Hepatocyte (in vitro differentiated cells): ENCODE results near the gene CPNE4. TPM values are rescaled to one million over a fixed set of nuclear protein-coding genes. Genes with fewer than 3 reads are reported as not detected.
"Not testable (repeated sequence)": the region's sequence is repeated elsewhere in the genome, so short reads cannot be mapped to it uniquely, and the experiment has no call there.

Experiments used
- DNase-seq: peaks from one replicate; pipeline ENCODE4 v3.0.0-alpha.2; 2016; ENCODE audit warnings: low spot score
- H2AFZ ChIP-seq: fragments of 200-600 bp; sonication (generic); 2 replicates; pipeline ENCODE4 v1.6.0; 2016; ENCODE audit warnings: antibody characterized with exemption, mild to moderate bottlenecking
- H3K27ac ChIP-seq: fragments of 200-600 bp; sonication (generic); 2 replicates; pipeline ENCODE4 v1.5.1; 2016; ENCODE audit warnings: mild to moderate bottlenecking
- H3K27me3 ChIP-seq: fragments of 200-600 bp; sonication (generic); 2 replicates; pipeline ENCODE4 v1.6.1; 2016
- H3K36me3 ChIP-seq: fragments of 200-600 bp; sonication (generic); replicated peaks from 2 replicates; pipeline ENCODE4 v1.5.1; 2016; ENCODE audit warnings: low read depth; ENCODE audit not compliant: insufficient read depth
- H3K4me1 ChIP-seq: fragments of 200-600 bp; sonication (generic); 2 replicates; pipeline ENCODE4 v1.5.1; 2016; ENCODE audit warnings: mild to moderate bottlenecking, moderate library complexity; ENCODE audit not compliant: insufficient read depth
- H3K4me2 ChIP-seq: fragments of 200-600 bp; sonication (generic); 2 replicates; pipeline ENCODE4 v1.6.0; 2016
- H3K4me3 ChIP-seq: fragments of 200-600 bp; sonication (generic); 2 replicates; pipeline ENCODE4 v1.5.1; 2016; ENCODE audit warnings: mild to moderate bottlenecking
- H3K79me2 ChIP-seq: fragments of 200-600 bp; sonication (generic); 2 replicates; pipeline ENCODE4 v1.6.0; 2017; ENCODE audit warnings: mild to moderate bottlenecking
- H3K9me2 ChIP-seq: fragments of 200-600 bp; sonication (generic); replicated peaks from 2 replicates; pipeline ENCODE4 v1.6.0; 2017; ENCODE audit warnings: mild to moderate bottlenecking; ENCODE audit not compliant: insufficient read depth
- H3K9me3 ChIP-seq: fragments of 200-600 bp; sonication (generic); 2 replicates; pipeline ENCODE4 v1.5.1; 2016; ENCODE audit warnings: low read depth, mild to moderate bottlenecking
- H4K20me1 ChIP-seq: fragments of 200-600 bp; sonication (generic); 2 replicates; pipeline ENCODE4 v1.6.0; 2016; ENCODE audit warnings: mild to moderate bottlenecking; ENCODE audit not compliant: insufficient read depth, poor library complexity, severe bottlenecking
- CTCF ChIP-seq: fragments of 200-600 bp; sonication (generic); IDR thresholded peaks from 2 replicates; pipeline ENCODE4 v1.5.1; 2016; ENCODE audit warnings: antibody characterized with exemption, mild to moderate bottlenecking; ENCODE audit not compliant: poor library complexity
- EZH2 ChIP-seq: fragments of 200-600 bp; sonication (generic); IDR thresholded peaks from 2 replicates; pipeline ENCODE4 v1.6.1; 2016; ENCODE audit warnings: antibody characterized with exemption, mild to moderate bottlenecking, borderline replicate concordance
- EZH2phosphoT487 ChIP-seq: fragments of 200-600 bp; sonication (generic); IDR thresholded peaks from one replicate; pipeline ENCODE4 v1.6.1; 2018; ENCODE audit warnings: antibody characterized with exemption, mild to moderate bottlenecking, low read depth, moderate library complexity; ENCODE audit not compliant: unreplicated experiment, severe bottlenecking
- WGBS: methylation state at CpG from one replicate; pipeline ENCODE4 v1.1.6; 2016; ENCODE audit warnings: low lambda C conversion rate; ENCODE audit errors: missing lambda C conversion rate; 5-methylcytosine and 5-hydroxymethylcytosine counted together
- polyA plus RNA-seq: library from polyadenylated mRNA; unstranded; fragments of >200 nt; fragmentation: Nextera tagmentation; extraction: Ambion mirVana; gene quantifications from 2 replicates; pipeline ENCODE4 v1.2.1, GENCODE V29; 2016
- total RNA-seq: library from RNA; depleted of rRNA; stranded (reverse); fragments of >200 nt; gene quantifications from 2 replicates; pipeline ENCODE4 v1.2.3, GENCODE V29; 2014

Gene CPNE4
- total and polyA plus RNA-seq, 2 experiments from 2014 or later: 0.37 to 0.52 TPM

- no peak for TF ChIP-seq EZH2phosphoT487
- TF ChIP-seq CTCF: no peak
- no peak for TF ChIP-seq EZH2
- Histone ChIP-seq H3K9me3 (no peaks in the 10 kb centered on the region), H3K27me3 (no peaks in the 10 kb centered on the region), H3K9me2 (no peaks in the 10 kb centered on the region), H3K79me2 (no peaks in the 10 kb centered on the region), H3K4me1 (no peaks in the 10 kb centered on the region), H2AFZ (no peak overlapping the region), H3K4me3 (no peak overlapping the region), H3K4me2 (no peak overlapping the region), H3K36me3 (no peaks in the 10 kb centered on the region), H4K20me1 (no peaks in the 10 kb centered on the region), H3K27ac (no peak overlapping the region)
- WGBS: 51% methylated on average over 6 of the region's 6 CpGs
- no peak for DNase-seq
Measured at GRCh38 chr3:131975047-131975446, 59.8 kb downstream of the CPNE4 start.

- Histone ChIP-seq H2AFZ (no peak overlapping the region), H4K20me1 (no peaks in the 10 kb centered on the region), H3K4me1 (no peaks in the 10 kb centered on the region), H3K4me3 (no peak overlapping the region), H3K27ac (no peak overlapping the region), H3K27me3 (no peaks in the 10 kb centered on the region), H3K9me3 (no peaks in the 10 kb centered on the region), H3K36me3 (no peaks in the 10 kb centered on the region), H3K79me2 (no peaks in the 10 kb centered on the region), H3K4me2 (no peak overlapping the region), H3K9me2 (no peaks in the 10 kb centered on the region)
- TF ChIP-seq EZH2phosphoT487 (no peak), EZH2 (no peak), CTCF (no peak)
- WGBS: 40% methylated on average over 4 of the region's 4 CpGs
- DNase-seq: no peak
Measured at GRCh38 chr3:131973731-131974130, 61.1 kb downstream of the CPNE4 start.

GRCh38 chr3:131972550-131972949, 62.3 kb downstream of the CPNE4 start:
- Histone ChIP-seq H3K9me3 (no peaks in the 10 kb centered on the region), H3K4me3 (no peak overlapping the region), H3K27me3 (no peaks in the 10 kb centered on the region), H3K27ac (no peak overlapping the region), H2AFZ (no peak overlapping the region), H3K79me2 (no peaks in the 10 kb centered on the region), H3K4me1 (no peaks in the 10 kb centered on the region), H3K4me2 (no peak overlapping the region), H3K9me2 (no peaks in the 10 kb centered on the region), H4K20me1 (no peaks in the 10 kb centered on the region), H3K36me3 (no peaks in the 10 kb centered on the region)
- 63% methylated on average over 4 of the region's 4 CpGs for WGBS
- TF ChIP-seq EZH2 (no peak), CTCF (no peak), EZH2phosphoT487 (no peak)
- DNase-seq: no peak

- H4K20me1 ChIP-seq: no peaks in the 10 kb centered on the region
- H3K9me2 ChIP-seq: no peaks in the 10 kb centered on the region
- no peaks in the 10 kb centered on the region for H3K9me3 ChIP-seq
- no peak overlapping the region for H3K4me3 ChIP-seq
- H2AFZ ChIP-seq: no peak overlapping the region
- no peaks in the 10 kb centered on the region for H3K36me3 ChIP-seq
- 86% methylated on average over 3 of the region's 3 CpGs for WGBS
- H3K4me1 ChIP-seq: no peaks in the 10 kb centered on the region
- no peaks in the 10 kb centered on the region for H3K79me2 ChIP-seq
- TF ChIP-seq CTCF (no peak), EZH2phosphoT487 (no peak), EZH2 (no peak)
- no peaks in the 10 kb centered on the region for H3K27me3 ChIP-seq
- no peak overlapping the region for H3K4me2 ChIP-seq
- no peak overlapping the region for H3K27ac ChIP-seq
- no peak for DNase-seq
Measured at GRCh38 chr3:131972091-131972490, 62.7 kb downstream of the CPNE4 start.

- not testable (repeated sequence) for H3K4me3 ChIP-seq, H3K4me1 ChIP-seq, H2AFZ ChIP-seq, H3K27me3 ChIP-seq, H4K20me1 ChIP-seq, H3K27ac ChIP-seq, H3K4me2 ChIP-seq, DNase-seq, H3K79me2 ChIP-seq, H3K9me2 ChIP-seq, H3K9me3 ChIP-seq, H3K36me3 ChIP-seq
- WGBS: 51% methylated on average over 8 of the region's 8 CpGs
Measured at GRCh38 chr3:131963442-131963841, 71.4 kb downstream of the CPNE4 start.
